Measurements from ENCODE around the gene BAZ1A.

Gene BAZ1A

GRCh38 chr14:34875031-34875922, at the start of gene BAZ1A:
BAZ1A (minus strand) TSS chr14:34875360; CDS start chr14:34874604, 756 bp downstream.
- no peak for DNase-seq (ENCODE audit: low read depth, low spot score)

DNA sequence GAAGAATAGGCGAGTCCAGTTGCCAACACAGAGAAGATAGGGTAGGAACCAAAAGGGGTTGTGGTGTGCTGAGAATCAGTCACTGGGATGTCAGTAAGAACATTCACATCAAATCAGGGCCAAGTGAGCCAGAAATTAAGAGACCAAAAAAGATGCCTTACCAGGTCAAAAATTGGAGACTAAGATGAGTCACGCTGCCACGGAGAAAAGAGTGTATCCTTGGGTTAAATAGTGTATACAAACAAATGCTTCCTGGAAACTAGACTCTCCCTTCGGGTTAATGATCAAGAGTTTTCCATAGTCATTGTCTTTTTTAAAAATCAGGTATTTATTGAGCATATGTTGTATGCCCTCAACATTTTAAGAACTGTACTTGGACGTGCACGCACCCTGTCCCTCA, 45.2 kb upstream of the BAZ1A start:
- no peak for DNase-seq (ENCODE audit: low read depth, low spot score)

DNA sequence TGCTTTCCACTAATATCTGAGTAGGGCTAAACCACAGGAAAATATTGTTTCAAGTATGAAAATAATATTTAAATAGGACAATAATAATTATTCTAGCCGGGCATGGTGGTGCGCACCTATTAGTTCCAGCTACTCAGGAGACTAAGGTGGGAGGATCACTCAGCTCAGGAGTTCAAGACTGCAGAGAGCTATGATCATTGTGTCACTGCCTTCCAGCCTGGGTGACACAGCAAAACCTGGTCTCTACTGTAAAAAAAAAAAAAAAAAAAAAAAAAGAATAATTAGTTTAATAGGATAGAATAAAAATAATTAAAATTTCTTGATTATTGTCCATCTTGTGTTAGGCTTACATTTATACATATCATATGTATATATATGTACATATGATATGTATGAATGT, 38.5 kb upstream of the BAZ1A start:
- DNase-seq (ENCODE audit: low read depth, low spot score): no peak

DNA sequence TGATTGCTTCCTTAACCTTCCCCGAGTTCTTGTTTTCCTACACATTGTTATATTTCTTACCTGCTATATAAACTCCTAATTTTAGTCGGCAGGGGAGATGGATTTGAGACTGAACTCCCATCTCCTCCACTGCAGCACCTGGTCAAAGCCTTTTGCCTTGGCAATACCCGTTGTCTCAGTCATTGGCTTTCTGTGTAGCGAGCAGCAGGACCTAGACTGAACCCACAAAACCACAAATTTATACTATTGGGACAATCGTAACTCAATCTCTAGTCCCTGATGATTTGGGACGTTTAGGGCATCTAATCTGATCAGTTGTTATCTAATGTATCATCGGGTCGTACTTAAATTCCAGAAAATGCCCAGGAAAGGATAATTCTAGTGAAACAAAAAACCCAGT, 37.8 kb upstream of the BAZ1A start:
- no peak for DNase-seq (ENCODE audit: low read depth, low spot score)

GRCh38 chr14:34912182-34912581, 37.0 kb upstream of the BAZ1A start:
- DNase-seq (ENCODE audit: low read depth, low spot score): no peak

GRCh38 chr14:34911209-34912150, 36.3 kb upstream of the BAZ1A start:
- DNase-seq (ENCODE audit: low read depth, low spot score): no peak

GRCh38 chr14:34906287-34906686, 31.1 kb upstream of the BAZ1A start:
- no peak for DNase-seq (ENCODE audit: low read depth, low spot score)

GRCh38 chr14:34895277-34895676, 20.1 kb upstream of the BAZ1A start:
- no peak for DNase-seq (ENCODE audit: low read depth, low spot score)

GRCh38 chr14:34890937-34891336, 15.8 kb upstream of the BAZ1A start:
- no peak for DNase-seq (ENCODE audit: low read depth, low spot score)

DNA sequence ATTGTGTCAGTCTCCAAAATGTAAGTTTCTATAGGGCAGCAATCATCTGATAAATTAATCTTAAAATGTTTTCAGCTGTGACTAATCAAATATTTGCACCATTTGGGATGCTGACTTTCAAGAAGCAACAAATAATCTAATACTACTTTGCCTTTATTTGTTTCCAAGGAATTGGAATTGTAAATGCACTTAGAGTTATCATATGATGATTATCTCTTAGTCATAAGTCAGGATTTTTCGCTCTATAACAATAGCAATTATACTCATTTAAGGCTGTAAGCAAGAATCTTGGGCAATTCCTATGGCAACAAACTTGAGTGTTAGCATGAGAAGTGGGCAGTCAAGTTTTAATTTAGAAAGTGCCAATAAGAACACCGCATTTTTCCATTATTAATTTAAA, 13.0 kb upstream of the BAZ1A start:
- no peak for DNase-seq (ENCODE audit: low read depth, low spot score)

DNA sequence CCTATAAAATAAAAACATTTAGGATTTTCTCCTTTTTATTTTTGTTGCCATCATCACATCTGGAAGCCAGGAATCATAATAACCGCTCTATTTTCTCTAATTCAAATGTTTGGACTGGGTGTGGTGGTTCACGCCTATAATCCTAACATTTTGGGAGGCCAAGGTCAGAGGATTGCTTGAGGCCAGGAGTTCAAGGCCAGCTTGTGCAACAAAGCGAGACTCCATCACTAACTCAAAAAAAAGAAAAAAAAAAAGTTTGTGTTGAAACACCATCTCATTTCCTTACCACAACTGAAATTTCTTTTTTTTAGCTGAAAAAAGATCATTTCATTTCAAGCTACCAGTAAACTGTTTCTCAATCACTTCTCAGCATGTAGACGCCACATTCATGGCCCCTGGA, 8.8 kb upstream of the BAZ1A start:
- no peak for DNase-seq (ENCODE audit: low read depth, low spot score)

DNA sequence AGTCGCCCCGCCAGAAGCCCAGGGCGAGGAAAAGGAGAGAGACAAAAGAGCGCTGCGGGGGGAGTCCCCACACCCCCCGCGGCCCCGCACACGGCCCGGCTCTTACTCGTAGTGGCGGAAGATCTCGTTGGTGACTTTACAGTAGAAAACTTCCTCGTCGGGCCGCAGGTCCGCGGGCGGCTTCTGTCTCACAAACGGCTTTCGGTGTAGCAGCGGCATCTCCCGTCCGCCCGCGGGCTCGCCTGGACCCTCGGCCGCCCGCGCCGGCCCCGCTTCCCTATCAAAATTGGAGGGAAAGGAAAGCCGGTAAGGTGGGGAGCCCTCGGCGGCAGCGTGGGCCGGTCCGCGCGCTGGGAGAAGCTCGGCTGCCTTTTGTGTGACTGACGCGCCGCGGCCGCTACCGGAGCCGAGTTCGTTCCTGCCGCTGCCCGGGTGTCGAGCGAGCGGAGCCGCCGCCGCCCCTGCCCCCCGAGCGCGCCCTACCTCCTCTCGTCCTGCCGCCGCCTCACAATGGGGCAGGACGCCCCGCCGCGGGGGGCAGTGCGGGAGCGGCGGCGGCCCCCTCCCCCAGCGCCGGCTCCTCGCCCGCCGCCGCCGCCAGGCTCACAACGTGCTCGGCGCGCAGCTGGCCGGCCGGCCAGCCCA, 652 bp downstream of the BAZ1A start:
- DNase-seq (ENCODE audit: low read depth, low spot score): no peak

DNA sequence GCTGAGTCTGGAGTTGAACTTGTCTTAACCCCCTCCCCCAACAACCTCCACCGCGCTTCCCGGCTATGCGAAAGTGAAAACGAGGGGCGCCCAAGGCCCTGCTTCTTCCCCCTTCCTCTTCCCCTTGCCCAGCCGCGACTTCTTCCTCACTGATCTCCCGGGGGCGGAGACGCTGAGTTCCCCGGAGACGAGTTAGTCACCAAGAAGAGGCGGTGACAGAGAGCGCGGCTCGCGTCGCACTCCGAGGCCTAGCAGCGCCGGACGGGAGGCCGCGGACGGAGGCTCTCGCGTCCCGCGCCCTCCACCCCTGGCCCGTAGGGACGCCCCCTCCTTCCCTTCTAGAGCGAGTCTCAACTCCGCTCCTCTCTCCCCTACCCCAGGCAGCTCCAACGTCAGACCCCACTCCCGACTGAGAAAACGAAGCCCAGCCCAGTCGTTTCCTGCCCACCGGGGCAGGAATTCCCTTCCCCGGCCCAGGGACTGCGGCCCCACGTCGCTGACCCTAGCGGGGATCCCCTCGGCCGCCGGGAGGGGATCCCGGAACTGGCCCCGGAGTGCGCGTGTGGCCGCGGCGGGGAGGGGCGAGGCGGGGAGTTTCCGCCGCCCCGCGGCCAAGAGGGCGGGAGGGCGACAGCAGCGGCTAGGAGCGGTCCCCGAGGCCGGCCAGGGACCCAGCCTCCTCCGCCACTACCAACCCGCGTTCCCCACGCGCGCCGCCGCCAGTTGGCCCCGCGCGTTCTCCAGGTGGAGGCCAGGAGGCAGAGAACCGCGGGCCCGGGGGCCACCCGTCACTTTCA, 1.4 kb downstream of the BAZ1A start:
- peak; percentile 68 for DNase-seq (ENCODE audit: low read depth, low spot score)

- DNase-seq (ENCODE audit: low read depth, low spot score): no peak
These were observed 2.2 kb downstream of the BAZ1A start for GRCh38 chr14:34872822-34873588.

DNA sequence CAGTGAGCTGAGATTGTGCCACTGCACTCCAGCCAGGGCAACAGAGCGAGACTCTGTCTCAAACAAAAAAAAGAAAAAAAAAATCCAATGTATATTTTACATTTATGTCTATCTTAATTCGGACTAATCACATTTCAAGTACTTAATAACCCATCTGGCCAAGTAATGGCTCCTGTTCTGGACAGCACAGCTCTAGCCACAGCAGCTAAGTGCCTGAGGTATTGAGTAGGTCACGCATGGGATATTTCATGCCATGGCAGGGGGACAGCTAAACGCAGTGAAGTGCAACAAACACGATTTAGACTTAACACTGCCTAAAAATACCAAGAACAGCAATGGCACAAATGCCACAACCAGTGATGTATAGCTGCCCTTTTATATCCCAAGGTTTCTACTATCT, 8.0 kb downstream of the BAZ1A start:
- no peak for DNase-seq (ENCODE audit: low read depth, low spot score)

GRCh38 chr14:34865889-34866574, 9.1 kb downstream of the BAZ1A start:
- DNase-seq (ENCODE audit: low read depth, low spot score): no peak

DNA sequence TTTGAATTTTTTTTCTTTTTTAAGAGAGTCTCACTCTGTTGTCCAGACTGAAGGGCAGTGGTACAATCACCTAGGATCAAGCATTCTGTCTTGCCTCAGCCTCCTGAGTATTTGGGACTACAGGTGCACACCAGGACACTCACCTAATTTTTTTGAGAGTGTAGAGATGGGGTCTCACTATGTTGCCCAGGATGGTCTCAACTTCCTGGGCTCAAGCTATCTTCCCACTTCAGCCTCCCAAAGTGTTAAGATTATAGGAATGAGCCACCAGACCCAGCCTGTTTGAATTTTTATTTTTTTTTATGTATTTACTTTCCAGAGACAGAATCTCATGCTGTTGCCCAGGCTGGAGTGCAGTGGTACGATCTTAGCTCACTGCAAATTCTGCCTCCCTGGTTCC, 11.3 kb downstream of the BAZ1A start:
- no peak for DNase-seq (ENCODE audit: low read depth, low spot score)

DNA sequence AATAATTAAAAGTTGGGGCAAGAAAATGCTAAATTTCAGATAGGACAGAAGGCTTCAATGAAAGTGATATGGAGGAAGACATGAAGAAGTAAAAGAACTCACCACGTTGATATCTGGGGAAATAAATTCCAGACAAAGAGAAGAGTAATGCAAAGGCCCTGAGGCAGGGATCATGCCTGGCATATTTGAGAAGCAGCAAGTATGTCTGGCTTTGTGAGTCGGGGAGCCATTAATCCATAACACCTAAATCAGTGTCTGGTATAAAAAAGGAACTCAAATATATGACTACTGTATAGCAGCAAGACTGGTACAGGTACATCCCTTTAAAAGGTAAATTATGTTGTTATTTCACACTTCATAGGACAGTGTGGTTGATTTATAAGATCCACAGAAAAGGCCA, 16.4 kb downstream of the BAZ1A start:
- no peak for DNase-seq (ENCODE audit: low read depth, low spot score)

DNA sequence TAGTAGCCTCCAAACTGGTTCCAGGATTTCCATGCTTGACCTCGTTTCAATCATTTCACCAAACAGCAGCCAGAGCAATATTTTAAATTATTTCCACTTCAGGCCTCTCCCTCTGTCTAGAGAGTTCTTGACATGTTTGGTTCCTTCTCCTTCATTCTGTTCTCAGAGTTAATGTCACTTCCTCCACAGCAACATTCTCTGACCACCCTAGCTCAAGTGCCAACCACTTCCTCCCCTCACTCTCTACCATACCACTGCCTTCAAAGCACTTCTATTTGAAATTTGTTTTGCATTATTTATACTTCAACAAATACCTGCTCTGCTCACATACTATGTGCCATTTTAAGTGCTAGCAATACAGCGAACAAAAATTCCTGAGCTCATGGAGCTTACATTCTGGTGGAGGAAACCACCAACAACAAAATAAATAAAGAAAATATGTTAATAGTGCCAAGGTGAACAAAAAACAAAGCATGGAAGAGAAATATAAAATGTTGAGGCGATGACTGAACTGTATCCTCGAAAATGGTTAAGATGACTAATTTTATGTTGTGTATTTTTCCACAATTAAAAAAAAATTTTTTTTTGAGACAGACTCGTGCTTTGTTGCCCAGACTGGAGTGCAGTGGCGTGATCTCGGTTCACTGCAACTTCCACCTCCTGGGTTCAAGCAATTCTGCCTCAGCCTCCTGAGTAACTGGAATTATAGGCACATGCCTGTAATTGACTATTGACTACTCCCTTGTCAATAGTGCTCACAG, 17.3 kb downstream of the BAZ1A start:
- DNase-seq (ENCODE audit: low read depth, low spot score): no peak
